ENCODE measurements around the gene PLAA.

DNA sequence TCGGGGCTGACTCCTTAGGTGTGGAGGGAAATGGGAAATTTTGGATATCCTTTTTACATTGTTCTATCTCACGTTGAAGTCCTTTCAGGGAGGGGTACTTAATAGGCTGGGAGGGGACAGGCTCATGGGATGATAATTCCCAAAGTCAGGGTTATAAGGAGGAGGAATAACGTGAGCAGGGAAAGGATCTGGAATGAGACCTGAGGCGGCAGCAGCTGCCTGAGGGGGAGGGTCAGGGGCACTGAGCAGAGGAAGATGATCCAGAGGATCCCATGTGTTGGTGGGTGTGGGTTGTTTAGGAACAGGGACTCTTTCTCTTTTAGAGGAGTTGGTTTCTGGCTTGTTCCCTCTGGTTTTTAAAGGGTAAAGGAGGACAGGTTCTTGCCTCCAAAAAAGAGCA lies 27.9 kb upstream of the PLAA start:
- TF ChIP-seq, protein P1, sequence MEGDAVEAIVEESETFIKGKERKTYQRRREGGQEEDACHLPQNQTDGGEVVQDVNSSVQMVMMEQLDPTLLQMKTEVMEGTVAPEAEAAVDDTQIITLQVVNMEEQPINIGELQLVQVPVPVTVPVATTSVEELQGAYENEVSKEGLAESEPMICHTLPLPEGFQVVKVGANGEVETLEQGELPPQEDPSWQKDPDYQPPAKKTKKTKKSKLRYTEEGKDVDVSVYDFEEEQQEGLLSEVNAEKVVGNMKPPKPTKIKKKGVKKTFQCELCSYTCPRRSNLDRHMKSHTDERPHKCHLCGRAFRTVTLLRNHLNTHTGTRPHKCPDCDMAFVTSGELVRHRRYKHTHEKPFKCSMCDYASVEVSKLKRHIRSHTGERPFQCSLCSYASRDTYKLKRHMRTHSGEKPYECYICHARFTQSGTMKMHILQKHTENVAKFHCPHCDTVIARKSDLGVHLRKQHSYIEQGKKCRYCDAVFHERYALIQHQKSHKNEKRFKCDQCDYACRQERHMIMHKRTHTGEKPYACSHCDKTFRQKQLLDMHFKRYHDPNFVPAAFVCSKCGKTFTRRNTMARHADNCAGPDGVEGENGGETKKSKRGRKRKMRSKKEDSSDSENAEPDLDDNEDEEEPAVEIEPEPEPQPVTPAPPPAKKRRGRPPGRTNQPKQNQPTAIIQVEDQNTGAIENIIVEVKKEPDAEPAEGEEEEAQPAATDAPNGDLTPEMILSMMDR (IDR thresholded peaks at IDR 0.05): no peak
- no peak for TF ChIP-seq EZH2 (IDR thresholded peaks at IDR 0.05)
- TF ChIP-seq EZH2phosphoT487 (IDR thresholded peaks at IDR 0.05): no peak
